Measurements from ENCODE around the gene WSCD2.

Gene WSCD2

DNA sequence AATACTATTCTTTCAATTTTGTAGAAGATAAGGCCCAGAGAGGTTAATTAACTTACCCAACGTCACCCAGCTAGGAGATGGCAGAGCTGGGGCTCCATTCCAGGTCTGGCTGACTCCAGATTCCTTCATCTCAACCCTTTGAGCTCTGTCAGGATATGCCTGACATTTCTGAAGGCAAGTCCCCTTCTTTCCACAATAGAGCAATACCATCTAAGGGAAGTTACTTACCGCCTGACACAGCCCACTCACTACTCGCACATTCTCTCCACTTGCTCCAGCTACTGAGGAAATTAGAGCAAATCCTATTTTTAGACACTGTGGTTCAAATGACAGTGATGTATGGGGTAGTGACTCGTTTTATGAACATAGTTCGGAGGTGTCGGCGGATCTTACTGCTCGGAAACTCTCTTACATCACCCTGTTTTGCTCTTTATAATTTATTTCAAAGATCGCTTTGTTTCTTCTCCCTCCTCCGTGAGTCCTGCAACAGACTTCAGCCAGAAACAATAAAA lies 2.0 kb upstream of the WSCD2 start:
- peak in 18 of 56 donors; percentile 9 to 71 (median 28) for DNase-seq

DNA sequence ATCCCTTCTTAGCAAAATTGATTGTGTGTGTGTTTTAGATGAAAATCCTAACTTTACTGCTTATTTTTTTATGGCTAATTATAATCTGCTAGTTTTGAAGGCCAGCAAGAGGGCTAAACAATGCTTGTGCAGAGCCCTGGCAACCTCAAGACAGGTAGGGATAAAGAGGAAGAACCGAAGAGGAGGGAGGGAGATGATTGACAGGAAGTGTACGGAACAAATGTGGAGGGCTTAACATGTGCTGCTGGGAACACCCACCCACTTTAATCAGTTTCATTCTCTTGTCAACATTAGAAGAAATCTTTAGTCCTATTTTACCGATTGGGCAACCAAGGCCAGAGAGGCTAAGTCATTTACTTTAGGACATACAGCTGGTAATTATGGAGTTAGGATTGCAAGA lies 1.4 kb upstream of the WSCD2 start:
- DNase-seq: peak in 1 of 56 donors; percentile 2

DNA sequence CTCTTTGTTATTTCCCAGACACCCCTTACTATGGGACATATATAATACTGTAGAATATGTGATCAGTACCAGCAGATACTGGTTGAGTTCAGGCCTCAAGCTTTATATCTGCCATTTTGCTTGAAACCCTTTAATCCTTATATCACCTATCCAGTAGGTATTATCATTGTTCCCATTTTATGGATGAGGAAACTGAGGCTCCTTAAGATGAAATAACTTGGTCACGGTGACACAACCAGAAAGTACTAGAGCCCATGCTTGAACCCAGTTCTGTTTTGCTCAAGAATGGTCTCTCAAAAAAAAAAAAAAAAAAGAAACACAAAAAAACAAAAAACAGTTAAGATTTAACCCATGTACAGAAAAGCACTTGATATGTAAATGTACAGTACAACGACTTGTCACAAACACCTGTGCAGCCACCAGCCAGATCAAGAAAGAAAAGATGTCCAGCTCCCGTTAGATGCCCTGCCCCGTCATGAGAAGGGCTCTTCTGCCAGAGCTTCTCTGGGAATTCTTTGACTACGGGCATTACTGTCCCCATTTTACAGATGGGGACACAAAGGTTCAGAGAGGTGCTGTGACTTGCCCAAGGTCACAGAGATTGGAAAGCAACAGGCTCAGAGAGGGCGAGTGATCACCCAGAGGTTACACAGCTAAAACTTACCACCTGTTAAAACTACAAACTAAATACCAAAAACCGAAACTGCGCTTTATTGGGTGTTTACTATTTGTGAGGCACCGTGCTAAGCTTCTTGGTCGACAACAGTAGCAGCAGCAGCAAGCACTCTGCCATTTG lies 669 bp upstream of the WSCD2 start:
- no peak for DNase-seq

- no peak for DNase-seq
These were observed 1.9 kb downstream of the WSCD2 start for GRCh38 chr12:108131035-108131434.

DNA sequence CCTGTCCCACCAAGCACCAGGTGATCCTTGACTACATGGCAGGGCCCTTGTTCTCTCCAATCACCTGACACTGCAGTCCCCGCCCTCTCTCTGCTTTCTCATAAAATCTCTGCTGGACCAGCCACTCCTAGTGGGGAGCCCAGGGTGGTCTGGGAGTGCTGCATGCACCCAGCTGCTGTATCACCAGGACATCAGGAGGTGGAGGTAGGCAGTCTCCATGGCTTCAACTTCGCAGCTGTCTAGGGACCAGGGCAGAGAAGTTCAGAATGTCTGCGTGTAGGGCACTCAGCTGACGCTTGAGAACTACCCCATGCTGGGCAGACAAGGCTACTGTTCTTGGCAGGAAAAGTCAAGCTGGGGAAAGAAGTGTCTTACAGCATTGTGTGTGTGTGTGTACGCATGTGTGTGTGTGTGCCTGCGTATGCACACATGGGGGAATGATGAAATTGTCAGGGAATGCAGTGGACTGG lies 2.6 kb downstream of the WSCD2 start:
- peak in 10 of 56 donors; percentile 2 to 36 (median 16) for DNase-seq

- peak in 20 of 56 donors; percentile 5 to 52 (median 22) for DNase-seq
These were observed 4.4 kb downstream of the WSCD2 start for GRCh38 chr12:108133482-108133881.

DNA sequence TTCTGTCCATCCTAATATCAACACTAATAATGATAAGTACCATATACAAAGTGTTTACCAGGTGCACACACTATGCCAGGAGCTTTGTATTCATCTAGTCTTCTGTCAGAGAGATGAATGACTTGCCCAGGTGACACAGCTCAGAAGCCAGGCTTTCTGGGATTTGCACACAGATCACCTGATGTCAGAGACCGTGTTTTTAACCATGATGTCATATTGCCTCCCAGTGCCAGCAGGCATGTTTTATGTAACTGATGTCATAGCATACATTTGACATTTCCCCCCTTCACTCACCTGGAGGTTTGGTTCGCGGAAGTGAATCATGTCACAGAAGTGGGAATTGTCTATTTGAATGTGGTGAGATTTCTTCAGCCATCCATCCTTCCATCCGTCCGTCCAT lies 5.7 kb downstream of the WSCD2 start:
- no peak for DNase-seq

DNA sequence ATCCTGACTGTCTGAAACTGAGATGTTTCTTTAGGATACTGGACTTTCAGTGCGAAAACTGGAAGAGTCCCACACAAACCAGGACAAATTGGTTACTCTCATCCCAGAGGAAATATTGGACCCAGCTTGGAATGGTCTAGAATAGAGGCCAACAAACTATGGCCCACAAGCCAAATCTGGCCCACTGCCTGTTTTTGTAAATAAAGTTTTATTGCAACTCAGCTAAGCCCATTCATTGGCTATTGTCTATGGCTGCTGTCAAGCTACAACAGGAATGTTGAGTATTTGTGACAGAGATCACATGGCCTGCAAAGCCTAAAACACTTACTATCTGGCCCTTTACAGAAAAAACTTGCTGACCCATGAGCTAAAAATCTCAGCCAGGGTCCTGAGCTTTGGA lies 6.5 kb downstream of the WSCD2 start:
- DNase-seq: no peak

GRCh38 chr12:108136697-108137096 lies 7.6 kb downstream of the WSCD2 start:
- DNase-seq: no peak

DNA sequence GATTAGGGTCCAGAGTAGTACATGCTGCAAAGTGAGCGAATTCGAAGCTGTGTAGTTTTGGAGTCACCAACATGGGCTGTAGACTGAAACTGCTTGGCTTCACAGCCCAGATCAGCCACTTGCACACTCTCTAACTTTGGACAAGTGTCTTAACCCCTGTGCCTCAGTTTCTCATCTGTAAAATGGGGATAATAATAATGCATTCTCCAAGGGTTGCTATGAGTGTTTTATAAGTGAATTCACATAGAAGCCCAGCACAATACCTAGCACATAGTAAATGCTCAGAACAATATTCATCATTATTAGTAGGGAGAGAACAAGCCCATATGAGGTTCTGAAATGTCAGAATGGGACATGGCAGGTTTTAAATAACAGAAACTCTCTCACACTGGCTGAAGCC lies 10.4 kb downstream of the WSCD2 start:
- DNase-seq: no peak

DNA sequence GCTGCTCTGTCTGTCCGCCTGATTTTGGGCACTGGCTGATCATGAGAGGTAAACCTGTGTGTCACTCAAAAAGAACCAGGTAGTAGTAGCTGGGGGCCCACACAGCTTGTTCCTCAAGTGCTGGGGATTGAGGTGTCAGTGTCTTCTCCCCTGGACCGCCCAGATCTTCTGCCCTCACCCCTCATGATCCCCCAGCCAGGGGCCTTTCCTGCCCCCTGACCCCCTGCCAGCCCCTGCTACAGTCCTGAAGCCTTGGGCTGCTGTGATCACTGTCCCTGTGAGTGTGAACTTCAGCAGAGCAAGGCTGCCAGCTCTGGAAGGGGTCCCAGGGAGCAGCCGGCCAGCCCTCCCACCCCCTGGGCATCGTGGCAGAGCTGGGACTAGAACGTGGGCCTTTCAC lies 11.4 kb downstream of the WSCD2 start:
- DNase-seq: no peak

GRCh38 chr12:108141600-108142130 lies 12.6 kb downstream of the WSCD2 start:
- no peak for DNase-seq

DNA sequence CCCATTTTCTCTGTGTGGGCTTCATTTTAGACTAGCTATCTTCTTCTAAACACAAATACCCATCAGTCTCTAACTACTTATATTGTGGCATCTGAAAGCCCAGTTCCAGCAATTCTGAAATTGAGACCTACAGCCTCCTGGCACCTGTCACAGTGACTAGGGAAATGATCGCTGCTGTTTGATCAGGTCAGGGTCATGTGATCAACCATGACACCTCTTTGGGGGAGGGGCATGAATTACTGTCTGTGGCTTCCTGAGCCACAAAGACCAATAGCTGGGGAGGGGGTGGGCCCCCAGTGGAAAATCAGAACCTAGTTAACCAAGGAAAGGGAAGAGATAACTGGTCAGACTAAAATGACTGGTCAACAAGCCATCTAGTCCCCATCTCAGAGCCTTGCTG lies 14.1 kb downstream of the WSCD2 start:
- no peak for DNase-seq

DNA sequence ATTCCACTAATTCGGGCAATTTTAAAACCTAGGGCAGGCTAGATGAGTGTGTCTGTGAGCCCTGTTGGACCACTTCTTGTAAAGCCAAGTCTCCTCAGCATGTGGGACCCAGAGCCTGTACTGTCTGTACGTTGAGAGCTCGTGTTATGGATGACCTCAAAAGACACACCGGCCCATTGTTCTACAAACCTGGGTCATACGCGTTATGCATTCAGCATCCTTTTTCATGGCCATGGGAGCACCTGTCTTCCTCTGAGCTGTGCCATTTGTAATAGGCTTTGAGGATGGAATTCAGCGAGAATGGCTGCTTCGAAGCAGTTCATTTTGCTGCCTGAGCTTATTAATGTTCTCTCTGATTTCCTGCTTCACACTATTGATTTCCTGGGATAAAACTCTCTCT lies 15.0 kb downstream of the WSCD2 start:
- no peak for DNase-seq

DNA sequence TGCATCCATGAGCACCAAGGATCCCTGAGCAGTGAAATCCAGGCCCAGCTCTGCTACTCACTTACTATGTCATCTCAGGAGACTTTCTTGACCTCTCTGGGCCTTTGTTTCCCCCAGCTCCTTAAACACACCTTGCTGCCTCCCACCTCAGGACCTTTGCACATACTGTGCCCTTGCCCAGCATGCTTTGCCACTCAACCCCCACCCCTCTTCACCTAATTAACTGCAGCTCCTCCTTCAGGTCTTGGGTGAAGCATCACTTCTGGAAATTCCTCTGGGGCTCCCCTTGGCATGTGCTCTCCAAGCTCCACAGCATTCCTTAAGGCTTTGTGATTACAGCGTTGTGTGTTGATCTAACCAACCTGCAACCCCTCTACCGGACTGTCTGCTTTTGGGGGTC lies 15.9 kb downstream of the WSCD2 start:
- no peak for DNase-seq

DNA sequence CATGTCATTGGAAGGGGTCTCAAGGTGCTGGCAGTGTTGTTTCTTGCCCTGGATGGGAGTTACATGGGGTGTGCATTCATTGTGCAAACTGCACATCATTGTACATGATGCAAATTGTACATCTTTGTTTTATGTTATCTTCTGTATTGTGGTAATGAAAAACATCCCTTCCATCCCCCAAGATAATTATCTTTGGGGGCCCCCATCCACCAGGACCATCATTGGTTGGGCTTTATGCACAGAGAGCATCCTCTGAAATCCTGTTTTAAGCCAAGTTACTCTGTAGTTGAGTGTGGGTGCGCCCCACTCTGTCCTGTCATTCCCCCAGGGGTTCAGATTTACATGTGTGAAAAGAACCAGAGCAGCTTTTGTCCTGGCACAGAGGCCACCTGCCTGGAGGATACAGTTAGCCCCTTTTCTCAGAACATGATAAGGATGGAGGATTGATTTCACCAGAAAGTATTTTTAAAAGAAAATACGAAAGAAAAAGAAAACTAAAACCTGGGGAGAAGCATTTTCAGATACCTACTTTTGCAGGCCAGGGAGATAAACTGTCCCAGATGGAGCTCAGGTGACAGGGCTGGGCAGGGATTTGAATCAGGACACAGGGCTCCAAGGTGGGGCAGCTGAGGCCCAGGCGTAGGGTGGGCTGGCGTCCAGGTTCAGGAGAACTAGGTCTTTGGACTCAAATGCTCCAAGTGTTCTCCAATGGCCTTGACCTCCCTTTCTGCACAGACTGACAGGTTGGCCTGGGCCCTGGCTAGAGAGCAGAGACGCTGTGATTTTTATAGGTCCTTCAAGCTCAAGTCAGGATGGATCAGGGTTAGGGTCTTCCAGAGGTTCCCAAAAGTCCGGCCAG lies 17.2 kb downstream of the WSCD2 start:
- DNase-seq: no peak

- no peak for DNase-seq
These were observed 18.2 kb downstream of the WSCD2 start for GRCh38 chr12:108147279-108147678.

DNA sequence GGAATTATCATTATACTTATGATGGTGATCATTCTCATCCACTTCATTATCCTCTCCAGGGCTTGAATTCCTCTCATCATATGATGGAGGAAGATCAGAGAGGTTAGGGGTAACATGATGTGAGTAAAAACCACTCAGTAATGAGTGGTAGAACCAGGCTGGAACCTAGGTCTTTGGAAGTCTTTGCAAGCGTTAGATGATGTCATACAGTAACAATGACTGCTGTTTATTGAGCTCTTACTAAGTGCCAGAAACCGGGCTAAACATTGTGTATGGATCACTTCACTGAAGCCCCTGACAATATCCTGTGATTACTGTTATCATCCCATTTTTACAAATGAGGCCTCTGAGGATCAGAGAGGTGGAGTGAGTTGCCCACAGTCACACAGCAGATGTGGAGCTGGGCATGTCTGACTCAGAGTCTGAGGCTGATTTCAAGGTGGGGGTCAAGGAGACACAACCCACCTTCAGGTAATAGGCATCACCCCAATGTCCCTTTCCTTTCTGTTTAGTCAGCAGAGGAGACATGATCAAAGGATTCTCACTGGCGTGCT lies 19.5 kb downstream of the WSCD2 start:
- no peak for DNase-seq

GRCh38 chr12:108150436-108150835 lies 21.3 kb downstream of the WSCD2 start:
- no peak for DNase-seq

- DNase-seq: no peak
These were observed 22.6 kb downstream of the WSCD2 start for GRCh38 chr12:108151533-108152169.

GRCh38 chr12:108152170-108152538 lies 23.1 kb downstream of the WSCD2 start:
- DNase-seq: no peak
